Right lobe of liver (tissue), 6 donors: Measurements from ENCODE around the gene CDK14. TPM values are rescaled to one million over a fixed set of nuclear protein-coding genes. Genes with fewer than 3 reads are reported as not detected.

Experiments used
- ATAC-seq, 4 donors: fragments of 200-7000 bp; cut with Tn5 transposase; one replicate each; pipeline ENCODE4 v1.9.1; 2020; ENCODE audit warnings: mild to moderate bottlenecking in 4 of 4, moderate library complexity in 4 of 4
- DNase-seq, 3 donors: peaks; one replicate each; pipeline ENCODE4 v3.0.0-alpha.2; 2020
- H3K27ac ChIP-seq, 3 donors: fragments of 200-600 bp; one replicate each; pipeline ENCODE4 v1.8.0; 2022
- H3K27me3 ChIP-seq, 2 donors: fragments of 200-600 bp; one replicate each; pipeline ENCODE4 v1.8.0; 2022
- H3K36me3 ChIP-seq, 4 donors: fragments of 200-600 bp; sonication (generic) in 1 of 4; one replicate each; pipeline versions ENCODE4 v1.5.1 to v1.8.0; 2017 to 2022; ENCODE audit warnings: control low read depth in 1 of 4
- H3K4me1 ChIP-seq, 4 donors: fragments of 200-600 bp; sonication (generic) in 1 of 4; one replicate each; pipeline versions ENCODE4 v1.5.1 to v1.8.0; 2017 to 2022; ENCODE audit warnings: control low read depth in 1 of 4
- H3K4me3 ChIP-seq, 3 donors: fragments of 200-600 bp; one replicate each; pipeline ENCODE4 v1.8.0; 2022
- H3K9me3 ChIP-seq, 4 donors: fragments of 200-600 bp; sonication (generic) in 1 of 4; one replicate each; pipeline versions ENCODE4 v1.5.1 to v1.8.0; 2017 to 2022; ENCODE audit warnings: control low read depth in 1 of 4
- CTCF ChIP-seq, 4 donors: fragments of 200-600 bp in 3 of 4; fragments of 450-650 bp in 1 of 4; IDR thresholded peaks; one replicate each; pipeline versions ENCODE4 v1.5.1 to v1.8.0; 2016 to 2022; ENCODE audit warnings: antibody characterized with exemption in 4 of 4, mild to moderate bottlenecking in 2 of 4
- POLR2A ChIP-seq: fragments of 450-650 bp; IDR thresholded peaks from one replicate; pipeline ENCODE4 v1.6.1; 2017; ENCODE audit warnings: antibody characterized with exemption, mild to moderate bottlenecking
- WGBS: methylation state at CpG from one replicate; pipeline ENCODE4 v1.1.6; 2018; ENCODE audit warnings: low coverage, low lambda C conversion rate; ENCODE audit not compliant: insufficient coverage; ENCODE audit errors: missing lambda C conversion rate; 5-methylcytosine and 5-hydroxymethylcytosine counted together
- intact Hi-C, 2 donors: fragments of 100-400 bp; cut with DNase I; formaldehyde crosslinking; loops; one replicate each; pipeline versions ENCODE4 v1.11.2 to v1.14.1; 2022
- total RNA-seq, 6 experiments: library from RNA; depleted of rRNA in 2 of 6; stranded (reverse); fragments of >200 nt in 2 of 6; fragmentation: NEBNext Ultra II Directional in 3 of 6; extraction: Animal tissue kit (Norgen Biotek cat#: 25700) in 3 of 6; gene quantifications; one replicate each; pipeline versions ENCODE4 v1.1.0 to v1.2.4, GENCODE V29; 2016 to 2023
- donor health status: DM: no; HTN: yes; CAD: no.
- donor health status: DM: no; HTN: no; CAD: no.
- donor health status: DM: no; HTN: no; CAD: no.
- donor health status: DM: no; HTN: yes; CAD: no.
- donor health status: DM: no; HTN: yes; CAD: no.

Gene CDK14
- total RNA-seq, 6 experiments from 2014 or later, result 12.6 to 28.7 (median 17.9) TPM

GRCh38 chr7:91193141-91193540 is 597.0 kb downstream of the CDK14 start:
- DNase-seq (no peak), ATAC-seq (no peak)
- no peaks in the 10 kb centered on the region for H3K4me1 ChIP-seq
- WGBS, result 67% methylated on average over 1 of the region's 1 CpG
- no peak for TF ChIP-seq CTCF (IDR thresholded peaks at IDR 0.05)
- no peak for TF ChIP-seq POLR2A
- no peak overlapping the region for H3K4me3 ChIP-seq
- intact Hi-C loops, result no loop called here
- no peaks in the 10 kb centered on the region for H3K9me3 ChIP-seq
- H3K27ac ChIP-seq, result no peak overlapping the region
- no peaks in the 10 kb centered on the region for H3K36me3 ChIP-seq
- H3K27me3 ChIP-seq, result no peaks in the 10 kb centered on the region

- DNase-seq (no peak), ATAC-seq (no peak)
- Histone ChIP-seq H3K4me3 (no peak overlapping the region), H3K27me3 (no peaks in the 10 kb centered on the region), H3K4me1 (no peaks in the 10 kb centered on the region), H3K36me3 (no peaks in the 10 kb centered on the region), H3K27ac (no peak overlapping the region), H3K9me3 (no peaks in the 10 kb centered on the region)
- intact Hi-C loops, result no loop called here
- TF ChIP-seq CTCF (IDR thresholded peaks at IDR 0.05) (no peak), POLR2A (no peak)
These were observed 598.7 kb downstream of the CDK14 start for GRCh38 chr7:91194841-91195240.

GRCh38 chr7:91196058-91196457 is 599.9 kb downstream of the CDK14 start:
- Histone ChIP-seq H3K27ac (no peak overlapping the region), H3K27me3 (no peaks in the 10 kb centered on the region), H3K36me3 (no peaks in the 10 kb centered on the region), H3K9me3 (no peaks in the 10 kb centered on the region), H3K4me1 (no peaks in the 10 kb centered on the region), H3K4me3 (no peak overlapping the region)
- no peak for DNase-seq
- ATAC-seq, result no peak
- intact Hi-C loops, result no loop called here
- 87% methylated on average over 2 of the region's 2 CpGs for WGBS
- TF ChIP-seq CTCF (IDR thresholded peaks at IDR 0.05), result no peak
- no peak for TF ChIP-seq POLR2A

GRCh38 chr7:91198371-91198770 is 602.2 kb downstream of the CDK14 start:
- ATAC-seq (no peak), DNase-seq (no peak)
- intact Hi-C loops, result no loop called here
- 86% methylated on average over 3 of the region's 3 CpGs for WGBS
- Histone ChIP-seq H3K27me3 (no peaks in the 10 kb centered on the region), H3K36me3 (no peaks in the 10 kb centered on the region), H3K27ac (no peak overlapping the region), H3K4me3 (no peak overlapping the region), H3K9me3 (no peaks in the 10 kb centered on the region), H3K4me1 (no peaks in the 10 kb centered on the region)
- TF ChIP-seq CTCF (IDR thresholded peaks at IDR 0.05) (no peak), POLR2A (no peak)

GRCh38 chr7:91199601-91200000 is 603.5 kb downstream of the CDK14 start:
- Histone ChIP-seq H3K36me3 (no peaks in the 10 kb centered on the region), H3K4me1 (no peaks in the 10 kb centered on the region), H3K27me3 (no peaks in the 10 kb centered on the region), H3K4me3 (no peak overlapping the region), H3K27ac (no peak overlapping the region), H3K9me3 (no peaks in the 10 kb centered on the region)
- no peak for ATAC-seq
- no peak for TF ChIP-seq POLR2A
- no peak for TF ChIP-seq CTCF (IDR thresholded peaks at IDR 0.05)
- intact Hi-C loops, result no loop called here
- no peak for DNase-seq
